K562 (cell line): ENCODE measurements around the gene NFIL3. TPM values are rescaled to one million over a fixed set of nuclear protein-coding genes. Genes with fewer than 3 reads are reported as not detected.

Experiments used
- ATAC-seq: fragments of 200-7000 bp; cut with Tn5 transposase; 3 replicates; pipeline ENCODE4 v1.9.1; 2020; ENCODE audit warnings: moderate library complexity
- BruUV-seq: library from RNA; stranded (reverse); fragments of 400-500 nt; replicated peaks from 2 replicates; lab custom pipeline; 2021; lab: Mats Ljungman, UMichigan
- CTCF ChIA-PET: fragments of 300-600 bp; formaldehyde crosslinking; extraction: SDS; loops from one replicate; lab custom pipeline; 2021; ENCODE audit warnings: low intra/inter-chr PET ratio; lab: Yijun Ruan, JAX
- POLR2A ChIA-PET: fragments of 300-600, 350-650 bp; sonication (Branson Sonifier 250); formaldehyde crosslinking; extraction: SDS; loops from one replicate; lab custom pipeline; 2021; ENCODE audit warnings: antibody characterized with exemption, inconsistent platforms; lab: Yijun Ruan, JAX
- DNase-seq, 4 experiments: peaks; one replicate each; pipeline versions ENCODE4 v3.0.0 to v3.0.0-alpha.2; 2011 to 2018; ENCODE audit warnings: low spot score in 3 of 4, mixed read lengths in 3 of 4; ENCODE audit errors: extremely low read depth in 1 of 4
- FAIRE-seq: peaks from 2 replicates; lab custom pipeline; 2011; peaks lifted over from hg19 to GRCh38; lab: Jason Lieb, UNC
- H2AFZ ChIP-seq: 2 replicates; pipeline ENCODE4 v1.6.0; 2011; ENCODE audit warnings: low read depth, low read length, control low read depth, inconsistent platforms
- H3K27ac ChIP-seq: fragments of 200-600 bp; 3 replicates; pipeline ENCODE4 v1.8.0; 2011; ENCODE audit warnings: low read depth, mild to moderate bottlenecking, control low read depth, inconsistent platforms, low read length, moderate library complexity, mixed read lengths; ENCODE audit errors: extremely low read depth
- H3K27me3 ChIP-seq, 2 experiments: fragments of 300-600 bp in 1 of 2; 2 replicates in 1 of 2; 3 replicates in 1 of 2; pipeline versions ENCODE4 v1.6.0 to v1.8.0; 2011; ENCODE audit warnings: inconsistent platforms in 2 of 2, low read length in 2 of 2, mild to moderate bottlenecking in 1 of 2, mixed read lengths in 1 of 2, moderate library complexity in 1 of 2; ENCODE audit not compliant: control insufficient read depth in 2 of 2, insufficient read depth in 2 of 2
- H3K36me3 ChIP-seq: fragments of 300-600 bp; 3 replicates; pipeline ENCODE4 v1.8.0; 2011; ENCODE audit warnings: mild to moderate bottlenecking, low read length, inconsistent platforms; ENCODE audit not compliant: control insufficient read depth, insufficient read depth
- H3K4me1 ChIP-seq, 2 experiments: fragments of 200-600 bp in 1 of 2; replicated peaks in 1 of 2; 2 replicates in 1 of 2; 3 replicates in 1 of 2; pipeline versions ENCODE4 v1.5.1 to v1.8.0; 2011; ENCODE audit warnings: inconsistent platforms in 2 of 2, low read length in 2 of 2, mild to moderate bottlenecking in 1 of 2, mixed read lengths in 1 of 2, moderate library complexity in 1 of 2; ENCODE audit not compliant: control insufficient read depth in 2 of 2, insufficient read depth in 2 of 2
- H3K4me2 ChIP-seq: 2 replicates; pipeline ENCODE4 v1.6.1; 2011; ENCODE audit warnings: low read length, control low read depth, inconsistent platforms, mixed read lengths; ENCODE audit not compliant: insufficient read depth
- H3K4me3 ChIP-seq: fragments of 200-600 bp; sonication (generic), shearing (Covaris generic); 2 replicates; pipeline ENCODE4 v1.5.1; 2016; ENCODE audit warnings: control low read depth, inconsistent platforms
- H3K79me2 ChIP-seq: fragments of 200-600 bp; 3 replicates; pipeline ENCODE4 v1.8.0; 2011; ENCODE audit warnings: low read length, inconsistent platforms; ENCODE audit not compliant: control insufficient read depth, insufficient read depth
- H3K9ac ChIP-seq, 2 experiments: 2 replicates each; pipeline versions ENCODE4 v1.6.0 to v1.6.1; 2011; ENCODE audit warnings: low read depth in 2 of 2, low read length in 2 of 2, control low read depth in 1 of 2, inconsistent platforms in 1 of 2, mild to moderate bottlenecking in 1 of 2, mixed read lengths in 1 of 2; ENCODE audit not compliant: insufficient read depth in 1 of 2
- H3K9me1 ChIP-seq: one replicate; pipeline ENCODE4 v1.6.0; 2011; ENCODE audit warnings: inconsistent platforms, mild to moderate bottlenecking, low read length, moderate library complexity; ENCODE audit not compliant: control insufficient read depth, insufficient read depth
- H3K9me3 ChIP-seq: replicated peaks from 2 replicates; pipeline ENCODE4 v1.5.1; 2011; ENCODE audit warnings: low read depth, low read length, inconsistent platforms; ENCODE audit not compliant: control insufficient read depth, insufficient read depth
- H4K20me1 ChIP-seq: replicated peaks from 2 replicates; pipeline ENCODE4 v1.6.1; 2011; ENCODE audit warnings: low read length, inconsistent platforms, mixed read lengths; ENCODE audit not compliant: control insufficient read depth, insufficient read depth
- CBX3 ChIP-seq, 2 experiments: IDR thresholded peaks; 1 replicate in 1 of 2; 2 replicates in 1 of 2; pipeline ENCODE4 v1.6.1; 2012; ENCODE audit warnings: inconsistent platforms in 2 of 2, low read length in 2 of 2, borderline replicate concordance in 1 of 2, control low read depth in 1 of 2
- CBX5 ChIP-seq: IDR thresholded peaks from 2 replicates; pipeline ENCODE4 v1.6.1; 2014; ENCODE audit warnings: low read depth, borderline replicate concordance
- ELK3 ChIP-seq: fragments of 450-650 bp; formaldehyde crosslinking; IDR thresholded peaks from 2 replicates; pipeline ENCODE4 v1.4.0; 2020; ENCODE audit warnings: mild to moderate bottlenecking
- FOXK2 ChIP-seq, 2 experiments: fragments of 450-650 bp; IDR thresholded peaks in 1 of 2; conservative IDR thresholded peaks in 1 of 2; 2 replicates each; pipeline ENCODE4 v1.6.1; 2016; ENCODE audit warnings: low read depth in 2 of 2, mild to moderate bottlenecking in 1 of 2
- LCOR ChIP-seq: sonication (generic); formaldehyde crosslinking; IDR thresholded peaks from 2 replicates; pipeline ENCODE4 v1.8.0; 2022; ENCODE audit warnings: mild to moderate bottlenecking, missing genetic modification reagents
- TRIM24 ChIP-seq, 2 experiments: fragments of 450-650 bp; IDR thresholded peaks; 2 replicates each; pipeline ENCODE4 v1.6.1; 2016
- TRIM28 ChIP-seq: fragments of 450-650 bp; IDR thresholded peaks from 2 replicates; pipeline ENCODE4 v1.6.1; 2017
- ZNF280A ChIP-seq: fragments of 450-650 bp; IDR thresholded peaks from 2 replicates; pipeline ENCODE4 v1.6.1; 2018; ENCODE audit warnings: mild to moderate bottlenecking, low read depth; ENCODE audit not compliant: partially characterized antibody
- ZNF717 ChIP-seq: fragments of 250-450 bp; sonication (Bioruptor Pico); IDR thresholded peaks from 2 replicates; pipeline ENCODE4 v1.5.0; 2021
- WGBS: fragments of 100-300 bp; shearing (Covaris generic); methylation state at CpG from one replicate; pipeline ENCODE4 v1.1.6; 2016; ENCODE audit warnings: low coverage, mixed read lengths; ENCODE audit not compliant: insufficient coverage; ENCODE audit errors: missing lambda C conversion rate; 5-methylcytosine and 5-hydroxymethylcytosine counted together
- in situ Hi-C: fragments of 300-500 bp; cut with MboI; formaldehyde crosslinking; loops from 4 replicates; pipeline ENCODE4 v1.15.0; 2018; ENCODE audit warnings: inconsistent platforms, mixed read lengths
- intact Hi-C: fragments of 100-400 bp; cut with micrococcal nuclease; formaldehyde crosslinking; loops from 2 replicates; pipeline ENCODE4 v1.14.2; 2022
- polyA plus RNA-seq, 8 experiments: library from polyadenylated mRNA; depleted of rRNA in 4 of 8; stranded (reverse) in 5 of 8; unstranded in 3 of 8; fragments of >200 nt; fragmentation: Nextera tagmentation in 2 of 8; fragmentation: Illumina TruSeq in 1 of 8; extraction: Ambion mirVana in 2 of 8; extraction: Trizol in 1 of 8; gene quantifications; 2 replicates each; pipeline versions ENCODE4 v1.2.1 to v1.2.3, GENCODE V29; 2011 to 2014; ENCODE audit warnings: inconsistent platforms in 1 of 8, missing spikeins in 1 of 8
- total RNA-seq, 7 experiments: library from RNA; depleted of rRNA in 6 of 7; stranded (reverse); fragments of >200 nt in 6 of 7; fragmentation: Illumina TruSeq in 2 of 7; extraction: Trizol in 2 of 7; gene quantifications; 2 replicates each; pipeline versions ENCODE4 v1.2.1 to v1.2.3, GENCODE V29; 2011 to 2021; ENCODE audit warnings: low replicate concordance in 1 of 7

Gene NFIL3
- total and polyA plus RNA-seq, 9 of the 15 experiments (the other 6 are each of a cell fraction or from before 2014, with no cell fraction given) = 3.2 to 16.1 (median 9.3) TPM

- peaks cover 8% of the 10 kb centered on the region for H3K9me3 ChIP-seq
- peaks cover 4% of the 10 kb centered on the region for H3K36me3 ChIP-seq
- intact Hi-C loops = no loop called here
Measured at GRCh38 chr9:91364702-91365101, 58.9 kb downstream of the NFIL3 start.

More at GRCh38 chr9:91364702-91365101, 58.9 kb downstream of the NFIL3 start:
- WGBS = 25% methylated on average over 3 of the region's 3 CpGs
- TF ChIP-seq FOXK2 (conservative IDR thresholded peaks at IDR 0.05 in 1 of 2, IDR thresholded peaks at IDR 0.05 in 1 of 2; ENCODE audit: low read depth in 2 of 2) (no peak), TRIM24 (IDR thresholded peaks at IDR 0.05) (0 out of 4 replicates have a peak, but pooled peaks of 1 of the 2 experiments have one; percentile 19), TRIM28 (peak; percentile 96), CBX5 (peak; percentile 74; the same call in 1 of the 2 replicates), ELK3 (CRISPR knock-in tag) (no peak), LCOR (CRISPR knock-in tag) (no peak), ZNF717 (no peak), CBX3 (IDR thresholded peaks at IDR 0.05; ENCODE audit: borderline replicate concordance in 1 of 2, low read length in 2 of 2) (peak in 1 of 2 experiments; percentile 66; a peak in 1 of 3 replicates), ZNF280A (peak; percentile 92)
- Histone ChIP-seq H3K4me1 (peaks cover 12 to 13% of the 10 kb centered on the region in 2 experiments; a peak in 3 of 5 replicates), H3K4me3 (no peak overlapping the region), H3K27me3 (no peaks in the 10 kb centered on the region), H3K79me2 (peaks cover 20% of the 10 kb centered on the region), H3K4me2 (no peak overlapping the region), H2AFZ (no peak overlapping the region), H4K20me1 (no peaks in the 10 kb centered on the region), H3K9me1 (no peaks in the 10 kb centered on the region), H3K9ac (no peak overlapping the region), H3K27ac (no peak overlapping the region)
- no TSS peak for BruUV-seq
- DNase-seq (peak in 1 of 4 experiments; percentile 12), ATAC-seq (no peak), FAIRE-seq (no peak)
- CTCF ChIA-PET = no interaction called here
- in situ Hi-C loops = loop anchor here (5.0 kb wide), 1 partner anchor 58 kb away; the partner anchor contains the start of gene NFIL3
- POLR2A ChIA-PET = interaction anchor here (0.9 kb wide), 1 partner anchor 10 kb away, joined by 3 read pairs; no protein-coding TSS in a partner anchor
